GM20000 (cell line): ENCODE measurements around the gene MEIOB.

Source experiments
- DNase-seq: peaks from one replicate; pipeline ENCODE4 v3.0.0; 2012; ENCODE audit warnings: low spot score
- CTCF ChIP-seq: IDR thresholded peaks from 2 replicates; pipeline ENCODE4 v1.5.1; 2012; ENCODE audit warnings: mild to moderate bottlenecking, control low read depth; ENCODE audit errors: extremely low read depth, missing control alignments

Gene MEIOB

GRCh38 chr16:1785846-1786170 is 86.2 kb downstream of the MEIOB start:
- TF ChIP-seq CTCF = no peak
- no peak for DNase-seq

- DNase-seq = no peak
- no peak for TF ChIP-seq CTCF
These were observed 86.8 kb downstream of the MEIOB start for GRCh38 chr16:1784977-1785845.
